ENCODE results near the gene DCX.

DNA sequence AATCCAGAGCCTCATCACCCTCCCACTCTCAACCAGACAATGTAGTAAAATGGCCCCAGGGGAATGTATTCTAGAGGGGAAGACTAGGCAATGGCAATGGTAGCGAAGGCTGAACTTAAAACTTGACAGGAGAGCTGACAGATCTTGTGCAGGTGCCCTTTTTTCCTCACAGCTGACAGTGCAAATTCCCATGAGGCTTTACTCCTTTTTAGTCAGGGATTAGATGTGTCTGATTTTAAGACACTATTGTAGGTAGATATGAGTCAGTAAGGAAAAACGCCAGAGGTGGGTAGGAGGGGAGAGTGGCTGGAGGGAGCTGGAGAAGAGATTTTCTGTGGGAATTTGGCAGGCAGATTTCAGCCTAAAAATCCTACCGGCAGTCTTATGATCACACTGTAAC lies 152.4 kb downstream of the DCX start:
- TF ChIP-seq, protein P1, sequence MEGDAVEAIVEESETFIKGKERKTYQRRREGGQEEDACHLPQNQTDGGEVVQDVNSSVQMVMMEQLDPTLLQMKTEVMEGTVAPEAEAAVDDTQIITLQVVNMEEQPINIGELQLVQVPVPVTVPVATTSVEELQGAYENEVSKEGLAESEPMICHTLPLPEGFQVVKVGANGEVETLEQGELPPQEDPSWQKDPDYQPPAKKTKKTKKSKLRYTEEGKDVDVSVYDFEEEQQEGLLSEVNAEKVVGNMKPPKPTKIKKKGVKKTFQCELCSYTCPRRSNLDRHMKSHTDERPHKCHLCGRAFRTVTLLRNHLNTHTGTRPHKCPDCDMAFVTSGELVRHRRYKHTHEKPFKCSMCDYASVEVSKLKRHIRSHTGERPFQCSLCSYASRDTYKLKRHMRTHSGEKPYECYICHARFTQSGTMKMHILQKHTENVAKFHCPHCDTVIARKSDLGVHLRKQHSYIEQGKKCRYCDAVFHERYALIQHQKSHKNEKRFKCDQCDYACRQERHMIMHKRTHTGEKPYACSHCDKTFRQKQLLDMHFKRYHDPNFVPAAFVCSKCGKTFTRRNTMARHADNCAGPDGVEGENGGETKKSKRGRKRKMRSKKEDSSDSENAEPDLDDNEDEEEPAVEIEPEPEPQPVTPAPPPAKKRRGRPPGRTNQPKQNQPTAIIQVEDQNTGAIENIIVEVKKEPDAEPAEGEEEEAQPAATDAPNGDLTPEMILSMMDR (IDR thresholded peaks at IDR 0.05): no peak
- no peak for TF ChIP-seq EZH2 (IDR thresholded peaks at IDR 0.05; ENCODE audit: borderline replicate concordance, insufficient read depth, low read depth, low read length, poor library complexity, severe bottlenecking)

Data from B cell (primary cell).